Glomerular visceral epithelial cell (primary cell): ENCODE measurements around the gene MAP4K4.

Experiments
- DNase-seq: peaks from one replicate; pipeline ENCODE4 v3.0.0-alpha.2; 2016; ENCODE audit errors: extremely low spot score

MAP4K4 gene

GRCh38 chr2:101815739-101816391 is 118.4 kb downstream of the MAP4K4 start:
- DNase-seq: no peak

GRCh38 chr2:101816598-101816997 is 119.1 kb downstream of the MAP4K4 start:
- DNase-seq: no peak

GRCh38 chr2:101817481-101817880 is 120.0 kb downstream of the MAP4K4 start:
- no peak for DNase-seq

- peak; percentile 40 for DNase-seq
Measured at GRCh38 chr2:101818531-101819451, 121.3 kb downstream of the MAP4K4 start.

DNA sequence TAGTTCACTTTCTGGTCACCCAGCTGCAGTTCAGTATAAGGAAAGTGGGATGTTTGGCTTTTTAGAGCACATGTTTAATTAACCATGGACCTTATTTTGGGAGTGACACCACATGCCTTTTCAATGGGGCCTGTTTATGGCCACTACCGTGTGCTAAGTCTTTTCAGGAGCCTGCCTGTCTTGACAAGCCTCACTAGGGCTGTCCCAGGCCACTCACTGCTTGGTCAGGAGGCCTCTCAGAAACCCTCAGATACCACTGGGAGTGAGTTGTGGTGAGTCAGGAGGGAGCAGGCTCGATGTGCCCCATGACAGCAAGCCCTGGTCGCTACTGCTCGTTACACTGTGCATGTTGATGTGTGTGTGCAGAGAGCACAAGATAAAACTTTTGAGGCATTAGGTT is 123.0 kb downstream of the MAP4K4 start:
- peak; percentile 82 for DNase-seq

DNA sequence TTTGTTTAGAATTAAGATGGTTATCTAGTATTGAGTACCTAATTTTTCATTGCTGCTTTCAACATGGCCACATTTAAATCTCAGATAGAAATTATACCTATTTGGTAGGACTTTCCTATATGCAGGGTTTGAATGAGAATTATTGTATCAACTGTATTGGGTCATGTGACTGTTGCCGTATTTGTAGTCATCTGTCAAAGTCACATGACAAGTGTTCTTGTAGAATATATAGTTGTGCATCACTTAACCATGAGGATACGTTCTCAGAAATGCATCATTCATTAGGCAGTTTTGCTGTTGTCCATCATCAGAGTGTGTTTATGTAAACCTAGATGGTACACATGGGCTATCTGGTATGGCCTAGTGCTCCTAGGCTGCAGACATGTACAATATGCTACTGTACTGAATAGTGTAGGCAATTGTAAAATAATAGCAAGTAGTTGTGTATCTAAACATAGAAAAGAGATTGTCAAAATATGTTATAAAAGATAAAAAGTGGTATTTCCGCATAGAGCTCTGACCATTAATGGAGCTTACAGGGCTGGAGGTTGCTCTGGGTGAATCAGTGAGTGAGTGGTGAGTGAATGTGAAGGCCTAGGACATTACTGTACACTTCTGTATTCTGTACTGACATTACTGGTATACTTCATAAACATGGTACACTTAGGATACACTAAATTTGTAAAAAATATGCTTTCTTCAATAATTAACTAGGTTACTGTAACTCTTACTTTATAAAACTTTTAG is 123.7 kb downstream of the MAP4K4 start:
- DNase-seq: no peak

GRCh38 chr2:101821828-101822458 is 124.4 kb downstream of the MAP4K4 start:
- no peak for DNase-seq

GRCh38 chr2:101823347-101823791 is 125.9 kb downstream of the MAP4K4 start:
- DNase-seq: peak; percentile 80

GRCh38 chr2:101823859-101824258 is 126.4 kb downstream of the MAP4K4 start:
- no peak for DNase-seq

DNA sequence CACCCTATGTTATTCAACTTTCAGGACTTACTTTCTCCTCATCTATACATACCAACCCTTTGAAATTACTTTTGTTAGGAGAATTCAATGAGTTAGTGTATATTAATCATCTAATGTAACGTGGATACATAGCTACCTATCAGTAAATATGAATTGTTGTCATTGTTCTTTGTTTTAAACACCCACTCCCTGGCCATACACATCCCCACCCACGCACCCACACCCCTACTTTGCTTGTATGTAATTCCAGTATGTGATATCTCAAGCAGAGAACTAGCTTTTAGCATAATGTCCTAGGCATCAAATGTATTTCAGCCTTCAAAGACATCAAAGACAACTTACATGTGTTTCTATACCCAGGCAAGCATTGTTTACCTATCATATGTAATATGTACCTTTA is 129.2 kb downstream of the MAP4K4 start:
- no peak for DNase-seq

DNA sequence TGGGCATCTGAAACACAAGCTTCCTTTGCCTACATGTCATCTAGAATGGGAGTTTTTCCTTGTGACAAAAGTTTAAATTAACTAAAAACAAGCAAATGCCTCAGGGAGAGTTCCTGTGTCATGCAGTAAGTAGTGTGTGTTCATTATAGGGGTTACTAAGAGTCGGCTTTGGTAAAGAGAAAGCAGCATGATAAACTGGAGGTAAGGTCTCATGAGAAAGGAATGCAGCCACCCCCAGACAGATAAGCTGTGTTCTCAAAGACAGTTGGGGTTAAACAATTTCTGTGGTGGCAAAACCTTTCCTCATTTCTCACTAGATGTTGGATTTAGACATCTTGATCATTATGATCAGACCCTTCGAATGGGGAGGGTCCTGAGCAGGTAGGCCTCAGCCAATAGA is 129.7 kb downstream of the MAP4K4 start:
- peak; percentile 89 for DNase-seq

DNA sequence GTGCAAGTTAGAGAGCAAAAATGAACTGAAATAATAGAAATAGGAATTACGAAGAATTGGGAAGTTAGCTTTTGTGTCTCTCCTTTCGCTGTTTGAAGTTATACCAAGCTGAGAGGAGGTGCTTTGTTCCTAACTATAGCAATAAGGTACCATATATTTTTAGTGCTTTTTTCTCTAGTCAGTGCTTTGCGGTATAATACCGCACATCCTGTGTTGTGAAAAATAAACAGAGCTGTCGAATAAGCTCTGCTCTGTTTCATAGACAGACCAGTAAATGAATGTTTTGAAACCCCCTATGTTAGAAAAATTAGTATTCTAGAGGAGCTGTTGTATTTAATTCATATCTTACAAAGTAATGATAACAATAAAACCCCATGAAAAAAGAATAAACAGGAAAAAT is 130.8 kb downstream of the MAP4K4 start:
- no peak for DNase-seq

- DNase-seq: no peak
Measured at GRCh38 chr2:101828673-101829334, 131.3 kb downstream of the MAP4K4 start.

DNA sequence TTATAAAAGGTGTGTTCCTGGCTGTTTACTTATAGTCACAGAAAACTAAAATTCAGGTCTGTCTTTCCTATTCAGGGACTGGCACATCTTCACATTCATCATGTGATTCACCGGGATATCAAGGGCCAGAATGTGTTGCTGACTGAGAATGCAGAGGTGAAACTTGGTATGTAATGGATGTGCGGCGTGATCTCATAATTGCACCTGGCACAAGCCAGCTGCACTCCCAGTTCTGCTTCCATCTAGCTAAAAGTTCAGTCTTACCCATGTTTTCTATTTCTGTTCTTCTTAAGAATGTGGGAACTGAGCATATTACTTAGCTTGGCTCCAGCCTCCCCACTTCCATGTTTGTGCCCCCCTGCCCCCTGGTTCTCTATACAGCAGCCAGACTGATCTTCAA is 131.9 kb downstream of the MAP4K4 start:
- DNase-seq: no peak

DNA sequence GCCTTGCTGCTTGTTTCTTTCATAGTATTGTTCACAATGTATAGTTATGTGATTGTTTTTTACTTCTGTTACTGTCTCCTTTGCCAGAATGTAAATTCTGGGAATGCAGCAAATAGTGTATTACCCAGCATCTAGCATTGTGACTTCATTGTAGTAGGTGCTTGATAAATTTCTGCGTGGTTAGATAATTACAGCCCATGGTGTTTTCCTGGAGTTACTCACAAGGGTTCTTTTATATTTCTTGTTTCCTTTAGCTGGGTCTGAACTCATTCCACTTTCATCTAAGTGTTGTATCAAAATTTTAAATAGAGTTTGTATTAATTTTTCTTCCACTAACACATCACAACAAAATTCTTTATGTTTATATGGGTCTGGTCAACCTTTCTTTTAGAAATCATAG is 132.6 kb downstream of the MAP4K4 start:
- no peak for DNase-seq

DNA sequence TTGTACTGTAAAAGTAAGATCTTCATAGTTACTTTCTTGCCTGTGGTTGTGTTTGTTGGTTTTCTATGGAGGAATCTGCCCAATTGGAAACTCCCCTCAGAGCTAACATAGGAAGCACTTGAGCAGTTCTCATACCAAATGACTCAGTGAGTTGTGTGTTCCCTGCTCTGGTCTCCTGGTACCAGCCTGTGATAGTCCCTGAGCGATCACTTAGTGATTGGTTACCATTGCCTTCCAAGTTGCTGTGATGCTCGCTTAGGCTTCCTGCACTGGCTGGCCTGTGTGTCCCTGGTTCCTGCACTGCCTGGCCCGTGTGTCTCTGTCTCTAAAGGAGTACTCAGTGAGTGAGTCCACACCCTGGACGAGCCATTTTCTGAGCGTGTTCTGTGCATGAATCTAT is 133.0 kb downstream of the MAP4K4 start:
- peak; percentile 76 for DNase-seq

DNA sequence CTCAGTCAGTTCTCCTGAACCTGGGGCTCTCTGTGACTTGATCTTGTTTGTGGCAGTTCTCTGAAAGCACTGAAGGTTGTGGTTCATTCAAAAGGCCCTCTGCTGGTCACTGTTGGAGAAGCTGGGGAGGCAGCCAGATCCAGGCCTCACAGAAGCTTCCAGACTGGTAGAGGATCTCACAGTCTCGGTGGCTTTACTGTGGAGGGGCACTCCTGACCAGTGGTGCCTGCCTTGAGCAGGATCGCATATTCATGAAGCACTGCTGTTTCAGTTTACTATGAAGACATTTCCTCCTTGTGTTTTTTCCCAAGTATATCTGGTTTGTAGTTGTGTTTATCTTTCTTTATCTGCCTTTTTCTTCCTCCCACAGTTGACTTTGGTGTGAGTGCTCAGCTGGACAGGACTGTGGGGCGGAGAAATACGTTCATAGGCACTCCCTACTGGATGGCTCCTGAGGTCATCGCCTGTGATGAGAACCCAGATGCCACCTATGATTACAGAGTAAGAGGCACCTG is 133.9 kb downstream of the MAP4K4 start:
- peak; percentile 79 for DNase-seq

GRCh38 chr2:101832114-101832513 is 134.6 kb downstream of the MAP4K4 start:
- no peak for DNase-seq

DNA sequence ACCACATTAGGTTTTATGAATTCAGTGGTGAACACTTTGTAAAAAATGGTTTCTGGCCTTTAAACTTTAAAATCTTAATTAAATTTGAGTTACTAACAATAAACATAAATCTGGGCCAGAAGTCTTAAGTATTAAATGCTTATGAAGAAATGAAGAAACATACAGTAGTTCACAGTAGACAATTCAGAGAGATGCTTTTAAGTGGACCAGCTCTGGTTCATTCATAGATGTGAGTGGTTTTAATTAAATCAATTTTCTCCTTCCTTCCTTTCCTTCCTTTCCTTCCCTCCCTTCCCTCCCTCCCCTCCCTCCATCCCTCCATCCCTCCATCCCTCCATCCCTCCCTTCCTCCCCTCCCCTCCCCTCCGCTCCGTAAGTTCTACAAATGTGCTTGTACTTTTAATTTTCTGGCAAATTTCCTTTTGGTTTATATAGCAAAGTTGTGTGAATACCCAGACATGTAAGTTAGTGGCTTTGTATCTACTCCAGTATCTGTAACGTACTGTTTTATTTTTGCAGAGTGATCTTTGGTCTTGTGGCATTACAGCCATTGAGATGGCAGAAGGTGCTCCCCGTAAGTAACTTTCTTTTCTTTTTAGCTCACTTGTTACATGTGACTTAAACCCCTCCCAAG is 136.5 kb downstream of the MAP4K4 start:
- no peak for DNase-seq

DNA sequence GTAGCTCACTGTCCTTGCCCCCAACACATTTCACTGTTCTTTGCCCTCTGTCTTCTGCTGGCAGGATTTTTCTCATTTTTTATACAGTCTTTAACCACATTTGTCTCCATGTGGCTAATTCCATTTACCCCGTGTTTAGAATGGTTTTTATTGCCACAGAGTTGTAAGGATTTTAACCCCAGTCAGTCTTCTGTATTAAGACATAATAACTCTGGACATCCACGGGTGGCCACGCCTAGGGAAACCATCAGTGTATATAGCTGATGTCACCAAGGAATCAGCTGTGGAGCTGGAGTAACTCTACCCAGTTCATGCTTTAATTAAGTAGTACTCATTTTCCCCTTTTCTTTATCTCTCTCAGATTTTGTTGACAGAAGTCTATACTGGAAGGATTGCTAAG is 139.8 kb downstream of the MAP4K4 start:
- DNase-seq: no peak
